Measurements from ENCODE around the gene NFKBIZ.

Gene NFKBIZ

GRCh38 chr3:101862416-101863165 is 13.3 kb downstream of the NFKBIZ start:
- no peak for TF ChIP-seq TAF1 (IDR thresholded peaks at IDR 0.05; ENCODE audit: low read depth)
- no peak for TF ChIP-seq RAD21 (IDR thresholded peaks at IDR 0.05; ENCODE audit: low read depth)
- no peak for TF ChIP-seq USF1 (IDR thresholded peaks at IDR 0.05)
- TF ChIP-seq YY1 (IDR thresholded peaks at IDR 0.05; ENCODE audit: low read depth), result no peak
- TF ChIP-seq MAX (IDR thresholded peaks at IDR 0.05), result no peak
- no peak for TF ChIP-seq NFIC (IDR thresholded peaks at IDR 0.05)
- TF ChIP-seq TCF12 (IDR thresholded peaks at IDR 0.05; ENCODE audit: low read depth), result no peak
- TF ChIP-seq CREB1 (IDR thresholded peaks at IDR 0.05; ENCODE audit: low read depth), result no peak
- TF ChIP-seq CEBPB (IDR thresholded peaks at IDR 0.05), result no peak
- no peak for TF ChIP-seq EP300 (IDR thresholded peaks at IDR 0.05; ENCODE audit: borderline replicate concordance)
- no peak for TF ChIP-seq FOXM1 (IDR thresholded peaks at IDR 0.05; ENCODE audit: borderline replicate concordance, low read depth)
- TF ChIP-seq ZBTB7A (IDR thresholded peaks at IDR 0.05; ENCODE audit: low read depth), result no peak
- TF ChIP-seq REST (IDR thresholded peaks at IDR 0.05; ENCODE audit: low read depth), result no peak
- TF ChIP-seq EGR1 (IDR thresholded peaks at IDR 0.05), result no peak
- TF ChIP-seq TEAD4 (IDR thresholded peaks at IDR 0.05), result no peak

- TF ChIP-seq USF1 (IDR thresholded peaks at IDR 0.05) (no peak), CEBPB (IDR thresholded peaks at IDR 0.05) (peak; percentile 79)
Observed at GRCh38 chr3:101865751-101866509, 16.6 kb downstream of the NFKBIZ start.

GRCh38 chr3:101867511-101867910 is 18.2 kb downstream of the NFKBIZ start:
- no peak for TF ChIP-seq EGR1 (IDR thresholded peaks at IDR 0.05)
- no peak for TF ChIP-seq ZBTB7A (IDR thresholded peaks at IDR 0.05; ENCODE audit: low read depth)
- no peak for TF ChIP-seq EP300 (IDR thresholded peaks at IDR 0.05; ENCODE audit: borderline replicate concordance)
- TF ChIP-seq CREB1 (IDR thresholded peaks at IDR 0.05; ENCODE audit: low read depth), result no peak
- no peak for TF ChIP-seq NFIC (IDR thresholded peaks at IDR 0.05)
- no peak for TF ChIP-seq TAF1 (IDR thresholded peaks at IDR 0.05; ENCODE audit: low read depth)
- no peak for TF ChIP-seq YY1 (IDR thresholded peaks at IDR 0.05; ENCODE audit: low read depth)
- TF ChIP-seq REST (IDR thresholded peaks at IDR 0.05; ENCODE audit: low read depth), result no peak
- no peak for TF ChIP-seq MAX (IDR thresholded peaks at IDR 0.05)
- no peak for TF ChIP-seq USF1 (IDR thresholded peaks at IDR 0.05)
- TF ChIP-seq CEBPB (IDR thresholded peaks at IDR 0.05), result no peak
- no peak for TF ChIP-seq FOXM1 (IDR thresholded peaks at IDR 0.05; ENCODE audit: borderline replicate concordance, low read depth)
- TF ChIP-seq TEAD4 (IDR thresholded peaks at IDR 0.05), result no peak
- TF ChIP-seq TCF12 (IDR thresholded peaks at IDR 0.05; ENCODE audit: low read depth), result no peak

- no peak for TF ChIP-seq REST (IDR thresholded peaks at IDR 0.05; ENCODE audit: low read depth)
- no peak for TF ChIP-seq USF1 (IDR thresholded peaks at IDR 0.05)
- TF ChIP-seq EP300 (IDR thresholded peaks at IDR 0.05; ENCODE audit: borderline replicate concordance), result no peak
- TF ChIP-seq CREB1 (IDR thresholded peaks at IDR 0.05; ENCODE audit: low read depth), result no peak
- no peak for TF ChIP-seq CEBPB (IDR thresholded peaks at IDR 0.05)
- TF ChIP-seq YY1 (IDR thresholded peaks at IDR 0.05; ENCODE audit: low read depth), result no peak
- TF ChIP-seq ZBTB7A (IDR thresholded peaks at IDR 0.05; ENCODE audit: low read depth), result no peak
- no peak for TF ChIP-seq NFIC (IDR thresholded peaks at IDR 0.05)
- TF ChIP-seq TEAD4 (IDR thresholded peaks at IDR 0.05), result no peak
- TF ChIP-seq RAD21 (IDR thresholded peaks at IDR 0.05; ENCODE audit: low read depth), result no peak
- no peak for TF ChIP-seq FOXM1 (IDR thresholded peaks at IDR 0.05; ENCODE audit: borderline replicate concordance, low read depth)
- no peak for TF ChIP-seq TCF12 (IDR thresholded peaks at IDR 0.05; ENCODE audit: low read depth)
- no peak for TF ChIP-seq TAF1 (IDR thresholded peaks at IDR 0.05; ENCODE audit: low read depth)
- TF ChIP-seq MAX (IDR thresholded peaks at IDR 0.05), result no peak
- no peak for TF ChIP-seq EGR1 (IDR thresholded peaks at IDR 0.05)
Observed at GRCh38 chr3:101867996-101868395, 18.7 kb downstream of the NFKBIZ start.
